Muscle of leg (tissue), 11 donors: Measurements from ENCODE around the gene IFI27L2. TPM values are rescaled to one million over a fixed set of nuclear protein-coding genes. Genes with fewer than 3 reads are reported as not detected.

Experiments used
- DNase-seq: peaks from one replicate; pipeline ENCODE4 v3.0.0; 2013
- H3K27ac ChIP-seq: one replicate; pipeline ENCODE4 v1.5.1; 2013; ENCODE audit warnings: mild to moderate bottlenecking, low read length, control low read depth
- H3K27me3 ChIP-seq: one replicate; pipeline ENCODE4 v1.6.1; 2013; ENCODE audit warnings: low read length; ENCODE audit not compliant: control insufficient read depth, insufficient read depth
- H3K36me3 ChIP-seq: one replicate; pipeline ENCODE4 v1.6.1; 2013; ENCODE audit warnings: low read length; ENCODE audit not compliant: control insufficient read depth, insufficient read depth
- H3K4me1 ChIP-seq: one replicate; pipeline ENCODE4 v1.6.1; 2013; ENCODE audit warnings: low read length; ENCODE audit not compliant: control insufficient read depth, insufficient read depth
- H3K4me3 ChIP-seq: one replicate; pipeline ENCODE4 v1.5.1; 2013; ENCODE audit warnings: low read length, control low read depth
- H3K9me3 ChIP-seq: replicated peaks from 2 replicates; pipeline ENCODE4 v1.6.1; 2013; ENCODE audit warnings: low read depth, low read length; ENCODE audit not compliant: control insufficient read depth
- WGBS: methylation state at CpG from one replicate; pipeline ENCODE4 v1.1.5; 2013; ENCODE audit warnings: missing lambda C conversion rate; ENCODE audit not compliant: insufficient coverage; 5-methylcytosine and 5-hydroxymethylcytosine counted together
- polyA plus RNA-seq, 8 donors: library from polyadenylated mRNA; unstranded; fragments of 120-200 nt; gene quantifications; one replicate each; pipeline versions ENCODE4 v1.2.1 to v1.2.3, GENCODE V29; 2013; ENCODE audit warnings: inconsistent platforms in 1 of 8, low replicate concordance in 1 of 8; ENCODE audit not compliant: insufficient read length in 8 of 8, insufficient read depth in 1 of 8
- total RNA-seq: library from RNA; stranded (reverse); fragments of 120-200 nt; gene quantifications from one replicate; pipeline ENCODE4 v1.2.4, GENCODE V29; 2013

Gene IFI27L2
- total and polyA plus RNA-seq, 9 donors: 11.9 to 24.6 (median 17.3) TPM

GRCh38 chr14:94139006-94139405, 9.6 kb upstream of the IFI27L2 start:
- no peaks in the 10 kb centered on the region for H3K4me1 ChIP-seq
- peaks cover 9% of the 10 kb centered on the region for H3K27me3 ChIP-seq
- no peaks in the 10 kb centered on the region for H3K9me3 ChIP-seq
- no peaks in the 10 kb centered on the region for H3K36me3 ChIP-seq
- no peak overlapping the region for H3K4me3 ChIP-seq
- H3K27ac ChIP-seq: no peak overlapping the region
- no peak for DNase-seq
- 63% methylated on average over 4 of the region's 5 CpGs for WGBS

- no peaks in the 10 kb centered on the region for H3K9me3 ChIP-seq
- 74% methylated on average over 7 of the region's 9 CpGs for WGBS
- H3K36me3 ChIP-seq: no peaks in the 10 kb centered on the region
- no peak overlapping the region for H3K4me3 ChIP-seq
- no peak overlapping the region for H3K27ac ChIP-seq
- H3K27me3 ChIP-seq: peaks cover 9% of the 10 kb centered on the region
- H3K4me1 ChIP-seq: no peaks in the 10 kb centered on the region
- DNase-seq: no peak
Measured at GRCh38 chr14:94138251-94138650, 8.8 kb upstream of the IFI27L2 start.

- no peaks in the 10 kb centered on the region for H3K4me1 ChIP-seq
- H3K4me3 ChIP-seq: no peak overlapping the region
- peaks cover 9% of the 10 kb centered on the region for H3K27me3 ChIP-seq
- H3K9me3 ChIP-seq: no peaks in the 10 kb centered on the region
- 26% methylated on average over 13 of the region's 18 CpGs for WGBS
- peak; percentile 84 for DNase-seq
- no peak overlapping the region for H3K27ac ChIP-seq
- H3K36me3 ChIP-seq: no peaks in the 10 kb centered on the region
Measured at GRCh38 chr14:94136575-94137331, 7.3 kb upstream of the IFI27L2 start.

- Histone ChIP-seq H3K4me3 (no peak overlapping the region), H3K9me3 (no peaks in the 10 kb centered on the region), H3K4me1 (no peaks in the 10 kb centered on the region), H3K36me3 (no peaks in the 10 kb centered on the region), H3K27ac (no peak overlapping the region), H3K27me3 (peaks cover 9% of the 10 kb centered on the region)
- WGBS: 93% methylated on average over 2 of the region's 4 CpGs
- no peak for DNase-seq
Measured at GRCh38 chr14:94135476-94135875, 6.1 kb upstream of the IFI27L2 start.

GRCh38 chr14:94132285-94132887, 3.0 kb upstream of the IFI27L2 start:
- peaks cover 2% of the 10 kb centered on the region for H3K4me1 ChIP-seq
- no peak overlapping the region for H3K4me3 ChIP-seq
- no peaks in the 10 kb centered on the region for H3K36me3 ChIP-seq
- DNase-seq: peak; percentile 66
- no peak overlapping the region for H3K27ac ChIP-seq
- no CpG with 5 or more reads among the region's 4 CpGs for WGBS
- H3K9me3 ChIP-seq: no peaks in the 10 kb centered on the region
- H3K27me3 ChIP-seq: peaks cover 7% of the 10 kb centered on the region

- WGBS: 0% methylated on average over 5 of the region's 12 CpGs
- Histone ChIP-seq H3K36me3 (no peaks in the 10 kb centered on the region), H3K4me1 (peaks cover 2% of the 10 kb centered on the region), H3K27ac (peak overlapping the region; percentile 69), H3K4me3 (peak overlapping the region; percentile 41), H3K27me3 (no peaks in the 10 kb centered on the region), H3K9me3 (no peaks in the 10 kb centered on the region)
- peak; percentile 61 for DNase-seq
Measured at GRCh38 chr14:94129758-94130414, 482 bp upstream of the IFI27L2 start.

- no peaks in the 10 kb centered on the region for H3K27me3 ChIP-seq
- no peaks in the 10 kb centered on the region for H3K36me3 ChIP-seq
- no peak for DNase-seq
- H3K9me3 ChIP-seq: no peaks in the 10 kb centered on the region
- no peak overlapping the region for H3K4me3 ChIP-seq
- peaks cover 2% of the 10 kb centered on the region for H3K4me1 ChIP-seq
- 79% methylated on average over 10 of the region's 14 CpGs for WGBS
- no peak overlapping the region for H3K27ac ChIP-seq
Measured at GRCh38 chr14:94128216-94128839, 1.1 kb downstream of the IFI27L2 start.

GRCh38 chr14:94127330-94127729, 2.1 kb downstream of the IFI27L2 start:
- WGBS: 100% methylated on average over 1 of the region's 6 CpGs
- DNase-seq: no peak
- Histone ChIP-seq H3K27me3 (peaks cover 2% of the 10 kb centered on the region), H3K4me3 (no peak overlapping the region), H3K4me1 (peaks cover 2% of the 10 kb centered on the region), H3K9me3 (no peaks in the 10 kb centered on the region), H3K27ac (no peak overlapping the region), H3K36me3 (no peaks in the 10 kb centered on the region)

- Histone ChIP-seq H3K27me3 (peaks cover 4% of the 10 kb centered on the region), H3K4me1 (peaks cover 2% of the 10 kb centered on the region), H3K36me3 (no peaks in the 10 kb centered on the region), H3K9me3 (no peaks in the 10 kb centered on the region), H3K4me3 (no peak overlapping the region), H3K27ac (no peak overlapping the region)
- DNase-seq: no peak
- 80% methylated on average over 2 of the region's 5 CpGs for WGBS
Measured at GRCh38 chr14:94126800-94127199, 2.6 kb downstream of the IFI27L2 start.

- no CpG with 5 or more reads among the region's 1 CpG for whole genome bisulfite sequencing
- Histone ChIP-seq H3K27ac (no peak overlapping the region), H3K9me3 (no peaks in the 10 kb centered on the region), H3K4me3 (no peak overlapping the region), H3K36me3 (no peaks in the 10 kb centered on the region), H3K4me1 (peaks cover 2% of the 10 kb centered on the region), H3K27me3 (peaks cover 4% of the 10 kb centered on the region)
- no peak for DNase-seq
Measured at GRCh38 chr14:94126419-94126677, 3.1 kb downstream of the IFI27L2 start.
